ENCODE measurements around the gene RUVBL2.

DNA sequence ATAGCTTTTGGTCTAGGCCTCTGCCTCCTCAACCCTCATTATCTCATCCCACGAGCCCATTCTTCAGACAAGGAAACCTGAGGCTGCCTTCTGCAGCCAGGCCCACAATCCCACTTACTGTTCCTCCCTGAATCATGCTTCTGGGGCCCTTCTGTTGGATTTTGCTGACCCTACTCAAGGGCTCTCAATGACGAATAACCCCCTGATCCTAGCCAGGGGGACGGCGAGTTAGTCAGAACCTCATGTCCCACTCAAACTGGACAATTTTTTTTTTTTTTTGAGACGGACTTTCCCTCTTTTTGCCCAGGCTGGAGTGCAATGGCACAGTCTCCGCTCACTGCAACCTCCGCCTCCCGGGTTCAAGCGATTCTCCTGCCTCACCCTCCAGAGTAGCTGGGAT, 28.4 kb downstream of the RUVBL2 start:
- no peak for TF ChIP-seq EP300 (IDR thresholded peaks at IDR 0.05; ENCODE audit: borderline replicate concordance)
- TF ChIP-seq NFIC (IDR thresholded peaks at IDR 0.05): no peak
- TF ChIP-seq REST (IDR thresholded peaks at IDR 0.05; ENCODE audit: low read depth): no peak
- TF ChIP-seq TAF1 (IDR thresholded peaks at IDR 0.05; ENCODE audit: low read depth): no peak
- TF ChIP-seq RAD21 (IDR thresholded peaks at IDR 0.05; ENCODE audit: low read depth): no peak
- TF ChIP-seq, protein P1, sequence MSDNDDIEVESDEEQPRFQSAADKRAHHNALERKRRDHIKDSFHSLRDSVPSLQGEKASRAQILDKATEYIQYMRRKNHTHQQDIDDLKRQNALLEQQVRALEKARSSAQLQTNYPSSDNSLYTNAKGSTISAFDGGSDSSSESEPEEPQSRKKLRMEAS (IDR thresholded peaks at IDR 0.05): no peak
- no peak for TF ChIP-seq FOXM1 (IDR thresholded peaks at IDR 0.05; ENCODE audit: borderline replicate concordance, low read depth)
- TF ChIP-seq EGR1 (IDR thresholded peaks at IDR 0.05): no peak
- no peak for TF ChIP-seq CEBPB (IDR thresholded peaks at IDR 0.05)
- TF ChIP-seq ZBTB7A (IDR thresholded peaks at IDR 0.05; ENCODE audit: low read depth): no peak
- TF ChIP-seq YY1 (IDR thresholded peaks at IDR 0.05; ENCODE audit: low read depth): no peak
- no peak for TF ChIP-seq CREB1 (IDR thresholded peaks at IDR 0.05; ENCODE audit: low read depth)
- no peak for TF ChIP-seq TEAD4 (IDR thresholded peaks at IDR 0.05)

Data from Ishikawa (cell line).